Common myeloid progenitor, CD34-positive (primary cell): ENCODE measurements around the gene FAM118B. TPM values are rescaled to one million over a fixed set of nuclear protein-coding genes. Genes with fewer than 3 reads are reported as not detected.

Experiments
- CTCF ChIA-PET: fragments of 350-600 bp; sonication (Branson Sonifier 250); formaldehyde crosslinking; loops from one replicate; lab custom pipeline; 2021; ENCODE audit warnings: antibody characterized with exemption; lab: Charles Lee
- POLR2A ChIA-PET: fragments of 350-600 bp; sonication (Branson Sonifier 250); formaldehyde crosslinking; loops from one replicate; lab custom pipeline; 2021; ENCODE audit warnings: antibody characterized with exemption; lab: Charles Lee
- DNase-seq, 3 donors: peaks; one replicate each; pipeline versions ENCODE4 v3.0.0 to v3.0.0-alpha.2; 2013
- H3K27ac ChIP-seq, 2 experiments: 1 replicate in 1 of 2; 2 replicates in 1 of 2; pipeline ENCODE4 v1.7.0; 2013; ENCODE audit warnings: inconsistent platforms in 2 of 2, low read length in 2 of 2, mild to moderate bottlenecking in 2 of 2, low read depth in 1 of 2, moderate library complexity in 1 of 2; ENCODE audit not compliant: severe bottlenecking in 2 of 2, insufficient read depth in 1 of 2, poor library complexity in 1 of 2
- H3K27me3 ChIP-seq, 5 experiments: replicated peaks in 2 of 5; 1 replicate in 3 of 5; 2 replicates in 2 of 5; pipeline versions ENCODE4 v1.6.1 to v1.7.0; 2013; ENCODE audit warnings: low read length in 4 of 5, mild to moderate bottlenecking in 2 of 5, moderate library complexity in 2 of 5, inconsistent platforms in 1 of 5; ENCODE audit not compliant: insufficient read depth in 5 of 5, control insufficient read depth in 4 of 5
- H3K36me3 ChIP-seq, 4 experiments: 1 replicate in 2 of 4; 2 replicates in 2 of 4; pipeline versions ENCODE4 v1.6.1 to v1.7.0; 2013; ENCODE audit warnings: low read length in 3 of 4, control low read depth in 1 of 4, mild to moderate bottlenecking in 1 of 4; ENCODE audit not compliant: control insufficient read depth in 4 of 4, insufficient read depth in 4 of 4
- H3K4me1 ChIP-seq, 4 experiments: 1 replicate in 3 of 4; 2 replicates in 1 of 4; pipeline versions ENCODE4 v1.6.1 to v1.7.1; 2013; ENCODE audit warnings: low read length in 3 of 4, mild to moderate bottlenecking in 3 of 4, control low read depth in 1 of 4, inconsistent platforms in 1 of 4, moderate library complexity in 1 of 4; ENCODE audit not compliant: control insufficient read depth in 4 of 4, insufficient read depth in 4 of 4; ENCODE audit errors: control extremely low read depth in 1 of 4
- H3K4me3 ChIP-seq, 7 experiments: 1 replicate in 4 of 7; 2 replicates in 3 of 7; pipeline versions ENCODE4 v1.5.1 to v1.7.0; 2013; ENCODE audit warnings: mild to moderate bottlenecking in 7 of 7, low read length in 6 of 7, moderate library complexity in 6 of 7, inconsistent platforms in 2 of 7, low read depth in 2 of 7, control low read depth in 1 of 7; ENCODE audit not compliant: insufficient read depth in 4 of 7, control insufficient read depth in 1 of 7; ENCODE audit errors: extremely low read depth in 1 of 7
- H3K9me3 ChIP-seq, 5 experiments: 1 replicate in 4 of 5; 2 replicates in 1 of 5; pipeline versions ENCODE4 v1.6.1 to v1.7.1; 2013; ENCODE audit warnings: low read length in 4 of 5, mild to moderate bottlenecking in 2 of 5, inconsistent platforms in 1 of 5, low read depth in 1 of 5, moderate library complexity in 1 of 5; ENCODE audit not compliant: control insufficient read depth in 4 of 5, insufficient read depth in 2 of 5; ENCODE audit errors: control extremely low read depth in 1 of 5
- WGBS: methylation state at CpG from one replicate; pipeline ENCODE4 v1.1.5; 2013; ENCODE audit not compliant: insufficient coverage; 5-methylcytosine and 5-hydroxymethylcytosine counted together
- polyA plus RNA-seq: library from polyadenylated mRNA; unstranded; fragments of 120-200 nt; gene quantifications from one replicate; pipeline ENCODE4 v1.2.1, GENCODE V29; 2013

FAM118B gene
- polyA plus RNA-seq: 13.9 TPM

GRCh38 chr11:126211236-126212088, at the start of gene FAM118B, which contains the start of gene RPUSD4:
Gene FAM118B, plus strand, starts transcription at chr11:126211782. Its CDS starts 23,220 bp downstream, at chr11:126235002.
Gene RPUSD4, minus strand, starts transcription at chr11:126211650. Its CDS starts 12 bp downstream, at chr11:126211638.
- Histone ChIP-seq H3K36me3 (peaks cover 9 to 28% (median 21%) of the 10 kb centered on the region in 4 experiments), H3K27me3 (no peaks in the 10 kb centered on the region), H3K4me3 (peak within 1 kb of the TSS; percentile 92 to 100 (median 98)), H3K9me3 (no peaks in the 10 kb centered on the region), H3K4me1 (peaks cover 5 to 41% (median 19%) of the 10 kb centered on the region in 4 experiments), H3K27ac (peak within 1 kb of the TSS; percentile 72 to 89)
- WGBS: 0% methylated on average over 53 of the region's 62 CpGs
- DNase-seq: peak; percentile 96 to 98 (median 98)
- CTCF ChIA-PET: no interaction called here
- POLR2A ChIA-PET: interaction anchor here (0.6 to 1.4 kb wide), 4 partner anchors 9 to 1263 kb away, joined by 3 to 6 read pairs (median 4); partner anchors contain the start of gene SRPRA

GRCh38 chr11:126162306-126163030, 49.1 kb upstream of the FAM118B start:
- CTCF ChIA-PET: no interaction called here
- Histone ChIP-seq H3K4me3 (no peak overlapping the region), H3K9me3 (no peaks in the 10 kb centered on the region), H3K4me1 (peaks cover 0 to 13% (median under 1%) of the 10 kb centered on the region in 4 experiments), H3K36me3 (no peaks in the 10 kb centered on the region), H3K27ac (no peak overlapping the region), H3K27me3 (no peaks in the 10 kb centered on the region)
- DNase-seq: no peak
- POLR2A ChIA-PET: no interaction called here
- 94% methylated on average over 11 of the region's 14 CpGs for WGBS

DNA sequence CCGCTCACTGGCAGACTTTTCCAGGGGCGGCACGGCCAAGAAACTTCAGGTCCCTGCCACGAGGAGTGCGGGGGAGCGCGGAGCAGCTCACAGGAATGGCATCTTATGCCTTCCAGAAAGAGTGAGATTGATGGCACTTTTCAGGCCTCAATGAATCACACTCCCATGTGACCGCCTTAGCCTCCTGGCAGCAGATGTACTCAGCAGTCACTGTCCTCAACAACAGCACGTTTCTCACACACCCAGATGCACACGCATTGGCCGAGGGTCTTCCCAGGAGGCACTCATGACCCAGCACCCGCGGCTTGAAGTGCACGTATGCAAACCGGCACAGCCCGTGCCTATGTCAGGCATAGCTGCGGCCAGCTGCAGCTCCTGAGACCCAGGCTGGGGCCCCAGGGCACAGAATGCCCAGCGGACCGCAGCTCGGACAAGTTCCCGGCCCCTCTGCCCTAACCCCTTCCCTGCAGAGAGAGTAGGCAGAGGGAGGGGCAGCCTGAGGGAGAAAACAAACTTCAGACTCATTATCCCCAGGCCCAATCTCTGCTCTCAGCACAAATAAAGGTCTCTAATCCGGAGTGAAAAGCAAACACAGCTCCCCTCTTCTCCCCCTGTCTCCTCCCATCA, 48.4 kb upstream of the FAM118B start:
- 88% methylated on average over 16 of the region's 22 CpGs for WGBS
- DNase-seq: no peak
- no peak overlapping the region for H3K4me3 ChIP-seq
- no peak overlapping the region for H3K27ac ChIP-seq
- H3K9me3 ChIP-seq: no peaks in the 10 kb centered on the region
- H3K36me3 ChIP-seq: no peaks in the 10 kb centered on the region
- H3K27me3 ChIP-seq: no peaks in the 10 kb centered on the region
- peaks cover 0 to 6% (median 0%) of the 10 kb centered on the region in 4 experiments for H3K4me1 ChIP-seq
- CTCF ChIA-PET: no interaction called here
- POLR2A ChIA-PET: no interaction called here

- no peak for DNase-seq
- ChIA-PET CTCF (no interaction called here), POLR2A (no interaction called here)
- Histone ChIP-seq H3K4me3 (no peak overlapping the region), H3K4me1 (peaks cover 0 to 5% (median 0%) of the 10 kb centered on the region in 4 experiments), H3K27me3 (no peaks in the 10 kb centered on the region), H3K36me3 (no peaks in the 10 kb centered on the region), H3K9me3 (no peaks in the 10 kb centered on the region), H3K27ac (no peak overlapping the region)
- 26% methylated on average over 9 of the region's 9 CpGs for WGBS
These were observed 47.8 kb upstream of the FAM118B start for GRCh38 chr11:126163779-126164178.

DNA sequence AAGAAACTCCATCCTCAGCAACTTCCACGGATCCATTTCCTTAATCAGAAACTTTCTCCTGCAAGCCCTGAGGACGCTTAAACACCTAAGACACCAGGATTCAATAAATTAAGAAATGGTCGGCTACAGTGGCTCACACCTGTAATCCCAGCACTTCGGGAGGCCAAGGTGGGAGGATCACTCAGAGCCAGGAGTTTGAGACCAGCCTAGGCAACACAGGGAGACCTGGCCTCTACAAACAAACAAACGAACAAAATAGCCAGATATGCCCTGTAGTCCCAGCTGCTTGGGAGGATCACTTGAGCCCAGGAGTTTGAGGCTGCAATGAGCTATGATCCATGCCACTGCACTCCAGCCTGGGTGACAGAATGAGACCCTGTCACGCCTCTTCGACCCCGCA, 46.8 kb upstream of the FAM118B start:
- no peaks in the 10 kb centered on the region for H3K9me3 ChIP-seq
- WGBS: 100% methylated on average over 5 of the region's 8 CpGs
- POLR2A ChIA-PET: no interaction called here

GRCh38 chr11:126165311-126165720, 46.3 kb upstream of the FAM118B start:
- Histone ChIP-seq H3K36me3 (no peaks in the 10 kb centered on the region), H3K4me1 (peaks cover 0 to 5% (median 0%) of the 10 kb centered on the region in 4 experiments), H3K9me3 (no peaks in the 10 kb centered on the region), H3K27me3 (no peaks in the 10 kb centered on the region), H3K27ac (no peak overlapping the region), H3K4me3 (no peak overlapping the region)
- DNase-seq: no peak
- ChIA-PET CTCF (interaction anchor here (0.7 kb wide), 1 partner anchor 107 kb away, joined by 3 read pairs; no protein-coding TSS in a partner anchor), POLR2A (no interaction called here)
- 84% methylated on average over 9 of the region's 9 CpGs for WGBS

More for the DNA sequence above, 46.8 kb upstream of the FAM118B start:
- no peak overlapping the region for H3K4me3 ChIP-seq
- no peak overlapping the region for H3K27ac ChIP-seq
- CTCF ChIA-PET: interaction anchor here (0.7 kb wide), 1 partner anchor 106 kb away, joined by 3 read pairs; no protein-coding TSS in a partner anchor
- no peaks in the 10 kb centered on the region for H3K36me3 ChIP-seq
- H3K27me3 ChIP-seq: no peaks in the 10 kb centered on the region
- no peak for DNase-seq
- H3K4me1 ChIP-seq: peaks cover 0 to 5% (median 0%) of the 10 kb centered on the region in 4 experiments
